ENCODE data around the gene EXOC6B. TPM values are rescaled to one million over a fixed set of nuclear protein-coding genes. Genes with fewer than 3 reads are reported as not detected.

EXOC6B gene
- total RNA-seq, 2 donors from 2014 or later, result 11.7 to 12.9 TPM

DNA sequence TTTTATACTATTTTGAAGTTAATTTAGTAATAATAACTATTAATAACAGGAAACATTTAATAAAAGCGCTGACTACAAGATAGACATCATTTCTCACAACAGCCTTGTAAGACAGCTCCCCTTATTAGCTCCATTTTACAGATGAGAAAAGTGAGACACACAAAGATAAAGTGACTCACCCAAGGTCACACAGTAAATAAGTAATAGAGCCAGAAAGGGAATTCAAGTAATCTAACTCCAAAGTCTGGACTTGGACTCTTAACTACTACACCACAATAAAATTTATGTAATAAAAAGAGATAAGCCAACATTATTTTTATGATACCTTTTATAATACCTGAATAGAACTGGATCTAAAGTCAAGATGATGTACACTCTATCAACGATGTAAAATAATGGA is 25.3 kb downstream of the EXOC6B start:
- TF ChIP-seq, protein P1, sequence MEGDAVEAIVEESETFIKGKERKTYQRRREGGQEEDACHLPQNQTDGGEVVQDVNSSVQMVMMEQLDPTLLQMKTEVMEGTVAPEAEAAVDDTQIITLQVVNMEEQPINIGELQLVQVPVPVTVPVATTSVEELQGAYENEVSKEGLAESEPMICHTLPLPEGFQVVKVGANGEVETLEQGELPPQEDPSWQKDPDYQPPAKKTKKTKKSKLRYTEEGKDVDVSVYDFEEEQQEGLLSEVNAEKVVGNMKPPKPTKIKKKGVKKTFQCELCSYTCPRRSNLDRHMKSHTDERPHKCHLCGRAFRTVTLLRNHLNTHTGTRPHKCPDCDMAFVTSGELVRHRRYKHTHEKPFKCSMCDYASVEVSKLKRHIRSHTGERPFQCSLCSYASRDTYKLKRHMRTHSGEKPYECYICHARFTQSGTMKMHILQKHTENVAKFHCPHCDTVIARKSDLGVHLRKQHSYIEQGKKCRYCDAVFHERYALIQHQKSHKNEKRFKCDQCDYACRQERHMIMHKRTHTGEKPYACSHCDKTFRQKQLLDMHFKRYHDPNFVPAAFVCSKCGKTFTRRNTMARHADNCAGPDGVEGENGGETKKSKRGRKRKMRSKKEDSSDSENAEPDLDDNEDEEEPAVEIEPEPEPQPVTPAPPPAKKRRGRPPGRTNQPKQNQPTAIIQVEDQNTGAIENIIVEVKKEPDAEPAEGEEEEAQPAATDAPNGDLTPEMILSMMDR (IDR thresholded peaks at IDR 0.05), result no peak
- no peak for TF ChIP-seq POLR2A (IDR thresholded peaks at IDR 0.05)
- WGBS, 2 donors, result 83 to 88% methylated on average over 2 of the region's 2 CpGs
- H3K27me3 ChIP-seq, result no peaks in the 10 kb centered on the region
- DNase-seq (no peak), ATAC-seq (no peak)
- H3K9me3 ChIP-seq, result no peaks in the 10 kb centered on the region
- intact Hi-C loops (cut with DNase I), result no loop called here
- H3K27ac ChIP-seq, result no peak overlapping the region
- no peaks in the 10 kb centered on the region for H3K36me3 ChIP-seq (replicated peaks in 1 of 2; ENCODE audit: insufficient read depth in 1 of 2, low read depth in 2 of 2)
- H3K4me1 ChIP-seq, result no peaks in the 10 kb centered on the region
- H3K4me3 ChIP-seq, result no peak overlapping the region

DNA sequence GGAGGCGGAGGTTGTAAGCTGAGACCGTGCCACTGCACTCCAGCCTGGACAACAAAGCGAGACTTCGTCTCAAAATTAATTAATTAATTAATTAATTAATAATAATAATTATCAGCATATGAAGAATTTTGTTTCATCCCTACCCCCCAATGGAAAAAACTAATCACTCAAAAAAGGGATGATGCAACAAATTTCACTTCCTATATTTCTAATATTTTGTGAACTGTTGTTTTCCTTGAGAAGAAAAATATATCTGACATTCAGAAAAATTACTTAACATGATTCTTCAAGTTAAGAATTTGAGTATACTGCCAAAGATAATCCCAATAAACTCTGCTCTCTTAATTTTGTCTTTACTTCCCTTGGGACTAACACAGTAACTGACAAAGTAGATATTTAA is 28.1 kb downstream of the EXOC6B start:
- no peaks in the 10 kb centered on the region for H3K9me3 ChIP-seq
- intact Hi-C loops (cut with DNase I), result no loop called here
- TF ChIP-seq POLR2A (IDR thresholded peaks at IDR 0.05), result no peak
- TF ChIP-seq, protein P1 (IDR thresholded peaks at IDR 0.05), result no peak
- 97 to 100% methylated on average over 4 of the region's 4 CpGs for WGBS, 2 donors
- no peak overlapping the region for H3K4me3 ChIP-seq
- no peaks in the 10 kb centered on the region for H3K27me3 ChIP-seq
- DNase-seq (no peak), ATAC-seq (no peak)
- H3K4me1 ChIP-seq, result peaks cover 9% of the 10 kb centered on the region
- H3K36me3 ChIP-seq (replicated peaks in 1 of 2; ENCODE audit: insufficient read depth in 1 of 2, low read depth in 2 of 2), result no peaks in the 10 kb centered on the region
- H3K27ac ChIP-seq, result no peak overlapping the region

DNA sequence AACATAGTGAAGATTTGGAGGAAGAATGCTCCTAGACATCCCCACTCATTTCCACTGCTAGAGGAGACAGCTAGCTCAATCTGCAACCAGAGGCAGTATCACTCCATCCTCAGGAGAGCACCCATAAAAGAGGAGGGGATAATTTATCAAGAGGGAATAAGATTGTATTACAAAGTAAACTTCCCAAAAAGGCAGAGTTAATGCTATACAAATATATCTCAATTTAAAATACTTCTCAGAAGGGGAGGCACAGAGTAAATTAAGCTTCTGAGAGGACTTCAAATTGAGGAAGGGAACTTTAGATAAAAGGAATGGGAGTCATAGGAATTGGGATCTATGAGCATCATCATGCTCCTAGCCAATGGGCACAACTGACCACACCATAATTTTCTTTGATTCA is 29.1 kb downstream of the EXOC6B start:
- Histone ChIP-seq H3K9me3 (no peaks in the 10 kb centered on the region), H3K4me1 (peaks cover 9% of the 10 kb centered on the region), H3K4me3 (no peak overlapping the region), H3K27ac (no peak overlapping the region), H3K27me3 (no peaks in the 10 kb centered on the region), H3K36me3 (replicated peaks in 1 of 2; ENCODE audit: insufficient read depth in 1 of 2, low read depth in 2 of 2) (no peaks in the 10 kb centered on the region)
- no peak for ATAC-seq
- DNase-seq, result no peak
- intact Hi-C loops (cut with DNase I), result no loop called here
- TF ChIP-seq POLR2A (IDR thresholded peaks at IDR 0.05), result no peak
- TF ChIP-seq, protein P1 (IDR thresholded peaks at IDR 0.05), result no peak

DNA sequence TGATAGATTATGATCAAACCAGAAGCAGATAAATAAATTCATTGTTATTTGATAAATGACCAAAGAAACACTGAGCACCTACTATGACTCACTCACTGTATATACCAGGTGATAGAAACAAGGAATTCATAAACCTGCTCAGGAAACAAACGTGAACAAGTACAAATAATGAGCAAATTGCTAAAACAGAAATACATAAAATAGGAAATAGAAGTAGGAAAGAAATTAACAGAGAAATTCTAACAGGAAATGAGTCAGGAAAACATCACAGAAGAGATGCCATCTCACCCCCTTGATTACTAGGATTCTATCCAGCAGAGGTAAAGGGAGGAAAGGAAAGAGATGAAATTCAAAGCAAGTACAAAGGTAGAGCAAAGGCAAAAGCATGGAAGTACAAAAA is 31.3 kb downstream of the EXOC6B start:
- Histone ChIP-seq H3K4me3 (no peak overlapping the region), H3K27ac (no peak overlapping the region), H3K36me3 (replicated peaks in 1 of 2; ENCODE audit: insufficient read depth in 1 of 2, low read depth in 2 of 2) (no peaks in the 10 kb centered on the region), H3K27me3 (no peaks in the 10 kb centered on the region), H3K9me3 (no peaks in the 10 kb centered on the region), H3K4me1 (peaks cover 9% of the 10 kb centered on the region)
- intact Hi-C loops (cut with DNase I), result no loop called here
- TF ChIP-seq, protein P1 (IDR thresholded peaks at IDR 0.05), result no peak
- no peak for TF ChIP-seq POLR2A (IDR thresholded peaks at IDR 0.05)
- DNase-seq (no peak), ATAC-seq (no peak)
- 55 to 67% methylated on average over 1 of the region's 1 CpG for WGBS, 2 donors

DNA sequence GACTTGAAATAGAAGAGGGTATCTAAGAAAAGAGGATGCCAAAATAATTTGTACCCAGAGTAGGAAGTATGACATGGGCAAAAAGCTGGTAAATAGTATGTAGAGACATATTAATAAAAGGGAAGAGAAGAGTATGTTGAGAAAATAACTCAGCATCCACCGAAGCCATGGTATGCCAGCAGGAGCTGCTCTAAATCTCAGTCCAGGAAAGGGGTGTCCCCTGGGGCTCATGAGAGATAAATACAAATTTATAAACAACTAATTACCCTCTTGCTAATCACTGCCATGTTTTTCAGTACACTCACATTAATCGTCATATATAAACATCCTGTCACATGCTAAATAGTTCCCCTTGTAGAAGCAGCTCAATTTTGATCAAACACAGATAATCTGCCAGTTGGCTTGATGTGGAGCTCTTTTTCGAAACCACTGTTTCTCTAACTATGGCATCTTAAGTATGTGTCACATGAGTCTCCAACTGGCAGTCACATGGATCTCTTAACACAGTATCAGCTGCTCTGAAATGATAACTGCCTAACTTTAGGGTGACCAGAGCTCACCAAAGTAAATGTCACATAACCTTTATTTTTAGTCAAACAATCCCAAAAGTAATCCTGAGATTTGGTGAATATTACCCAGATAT is 31.9 kb downstream of the EXOC6B start:
- intact Hi-C loops (cut with DNase I), result no loop called here
- TF ChIP-seq, protein P1 (IDR thresholded peaks at IDR 0.05), result no peak
- no peak for TF ChIP-seq POLR2A (IDR thresholded peaks at IDR 0.05)
- DNase-seq (no peak), ATAC-seq (no peak)
- H3K4me1 ChIP-seq, result peaks cover 9% of the 10 kb centered on the region
- H3K4me3 ChIP-seq, result no peak overlapping the region
- H3K9me3 ChIP-seq, result no peaks in the 10 kb centered on the region
- WGBS, 2 donors, result 54 to 70% methylated on average over 3 of the region's 3 CpGs
- H3K27me3 ChIP-seq, result no peaks in the 10 kb centered on the region
- no peak overlapping the region for H3K27ac ChIP-seq
- no peaks in the 10 kb centered on the region for H3K36me3 ChIP-seq (replicated peaks in 1 of 2; ENCODE audit: insufficient read depth in 1 of 2, low read depth in 2 of 2)

Measured in body of pancreas (tissue), 4 donors.